Breast epithelium (tissue), 4 donors: ENCODE data around the gene HNRNPA2B1. TPM values are rescaled to one million over a fixed set of nuclear protein-coding genes. Genes with fewer than 3 reads are reported as not detected.
"Not testable (repeated sequence)": the region's sequence is repeated elsewhere in the genome, so short reads cannot be mapped to it uniquely, and the experiment has no call there.

Experiments used
- DNase-seq, 2 donors: peaks; one replicate each; pipeline ENCODE4 v3.0.0-alpha.2; 2019; ENCODE audit warnings: low spot score in 2 of 2
- H3K27ac ChIP-seq, 2 donors: fragments of 200-600 bp; sonication (generic) in 1 of 2; one replicate each; pipeline ENCODE4 v1.5.1; 2016 to 2019; ENCODE audit warnings: mild to moderate bottlenecking in 1 of 2
- H3K27me3 ChIP-seq, 2 donors: fragments of 200-600 bp; sonication (generic) in 1 of 2; one replicate each; pipeline versions ENCODE4 v1.5.1 to v1.6.0; 2017 to 2019; ENCODE audit warnings: control low read depth in 1 of 2, mild to moderate bottlenecking in 1 of 2
- H3K36me3 ChIP-seq: fragments of 200-600 bp; one replicate; pipeline ENCODE4 v1.5.1; 2019
- H3K4me1 ChIP-seq, 2 donors: fragments of 200-600 bp; sonication (generic); one replicate each; pipeline ENCODE4 v1.5.1; 2016 to 2019; ENCODE audit warnings: control low read depth in 1 of 2
- H3K4me3 ChIP-seq, 3 donors: fragments of 200-600 bp; sonication (generic); 1 replicate in 2 of 3; 2 replicates in 1 of 3; pipeline ENCODE4 v1.5.1; 2016 to 2019; ENCODE audit warnings: mild to moderate bottlenecking in 3 of 3, moderate library complexity in 2 of 3
- H3K9me3 ChIP-seq, 2 donors: fragments of 200-600 bp; sonication (generic) in 1 of 2; one replicate each; pipeline ENCODE4 v1.5.1; 2016 to 2019; ENCODE audit warnings: control low read depth in 1 of 2
- POLR2A ChIP-seq: fragments of 450-650 bp; IDR thresholded peaks from one replicate; pipeline ENCODE4 v1.6.1; 2016; ENCODE audit warnings: antibody characterized with exemption, mild to moderate bottlenecking, moderate library complexity
- POLR2AphosphoS5 ChIP-seq, 3 donors: sonication (generic); formaldehyde crosslinking; IDR thresholded peaks; one replicate each; pipeline ENCODE4 v1.6.1; 2017; ENCODE audit warnings: antibody characterized with exemption in 3 of 3
- intact Hi-C: fragments of 100-400 bp; cut with DNase I; formaldehyde crosslinking; loops from one replicate; pipeline ENCODE4 v1.15.1; 2023; ENCODE audit warnings: low total_unique reads
- total RNA-seq, 3 donors: library from RNA; depleted of rRNA; stranded (reverse); fragments of >200 nt; gene quantifications; one replicate each; pipeline ENCODE4 v1.1.0, GENCODE V29; 2016
- TF ChIP-seq, protein P1 (sequence below), 3 donors: fragments of 450-650 bp; IDR thresholded peaks; one replicate each; pipeline ENCODE4 v1.5.1; 2016 to 2017; ENCODE audit warnings: antibody characterized with exemption in 3 of 3, mild to moderate bottlenecking in 3 of 3, moderate library complexity in 3 of 3

HNRNPA2B1 gene
- total RNA-seq, 3 donors from 2014 or later: 168 to 324 (median 282) TPM

DNA sequence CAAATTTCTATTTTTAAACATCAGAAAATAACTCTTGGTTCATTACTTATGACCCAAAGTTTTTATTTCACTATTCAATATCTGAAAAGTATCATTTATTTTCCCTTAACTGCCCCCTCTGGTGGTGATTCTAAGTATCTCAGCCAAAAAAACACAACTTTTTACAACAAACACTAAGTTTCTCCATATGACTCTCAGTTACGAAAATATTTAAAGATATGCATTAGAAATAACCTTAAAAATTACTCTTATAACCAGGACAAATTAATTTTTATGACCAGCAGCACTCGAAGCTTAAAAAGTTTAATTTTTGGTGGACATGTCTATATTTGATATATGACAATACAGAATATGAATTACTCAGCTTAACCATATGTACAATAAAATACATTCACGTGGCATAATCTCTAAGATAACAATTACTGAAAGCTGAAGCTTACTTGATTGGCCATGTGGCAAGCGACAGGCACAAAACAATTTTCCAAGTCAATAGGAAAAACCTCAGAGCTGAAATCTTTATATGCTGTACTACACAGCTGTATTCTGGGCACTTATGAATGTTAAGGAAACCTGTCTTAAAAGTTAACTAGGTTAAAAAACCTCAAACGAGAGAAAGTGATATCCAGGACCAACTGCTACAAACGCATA, 2.3 kb downstream of the HNRNPA2B1 start:
- Histone ChIP-seq H3K27me3 (no peaks in the 10 kb centered on the region), H3K4me1 (peaks cover 2 to 29% of the 10 kb centered on the region in 2 donors), H3K9me3 (no peaks in the 10 kb centered on the region), H3K36me3 (no peaks in the 10 kb centered on the region), H3K27ac (peak overlapping the region; percentile 100), H3K4me3 (peak overlapping the region; percentile 97 to 100 (median 100))
- TF ChIP-seq, protein P1, sequence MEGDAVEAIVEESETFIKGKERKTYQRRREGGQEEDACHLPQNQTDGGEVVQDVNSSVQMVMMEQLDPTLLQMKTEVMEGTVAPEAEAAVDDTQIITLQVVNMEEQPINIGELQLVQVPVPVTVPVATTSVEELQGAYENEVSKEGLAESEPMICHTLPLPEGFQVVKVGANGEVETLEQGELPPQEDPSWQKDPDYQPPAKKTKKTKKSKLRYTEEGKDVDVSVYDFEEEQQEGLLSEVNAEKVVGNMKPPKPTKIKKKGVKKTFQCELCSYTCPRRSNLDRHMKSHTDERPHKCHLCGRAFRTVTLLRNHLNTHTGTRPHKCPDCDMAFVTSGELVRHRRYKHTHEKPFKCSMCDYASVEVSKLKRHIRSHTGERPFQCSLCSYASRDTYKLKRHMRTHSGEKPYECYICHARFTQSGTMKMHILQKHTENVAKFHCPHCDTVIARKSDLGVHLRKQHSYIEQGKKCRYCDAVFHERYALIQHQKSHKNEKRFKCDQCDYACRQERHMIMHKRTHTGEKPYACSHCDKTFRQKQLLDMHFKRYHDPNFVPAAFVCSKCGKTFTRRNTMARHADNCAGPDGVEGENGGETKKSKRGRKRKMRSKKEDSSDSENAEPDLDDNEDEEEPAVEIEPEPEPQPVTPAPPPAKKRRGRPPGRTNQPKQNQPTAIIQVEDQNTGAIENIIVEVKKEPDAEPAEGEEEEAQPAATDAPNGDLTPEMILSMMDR (IDR thresholded peaks at IDR 0.05): peak; percentile 77 to 88 (median 83)
- no peak for TF ChIP-seq POLR2A
- no peak for TF ChIP-seq POLR2AphosphoS5 (IDR thresholded peaks at IDR 0.05)
- DNase-seq: no peak
- intact Hi-C loops: no loop called here

DNA sequence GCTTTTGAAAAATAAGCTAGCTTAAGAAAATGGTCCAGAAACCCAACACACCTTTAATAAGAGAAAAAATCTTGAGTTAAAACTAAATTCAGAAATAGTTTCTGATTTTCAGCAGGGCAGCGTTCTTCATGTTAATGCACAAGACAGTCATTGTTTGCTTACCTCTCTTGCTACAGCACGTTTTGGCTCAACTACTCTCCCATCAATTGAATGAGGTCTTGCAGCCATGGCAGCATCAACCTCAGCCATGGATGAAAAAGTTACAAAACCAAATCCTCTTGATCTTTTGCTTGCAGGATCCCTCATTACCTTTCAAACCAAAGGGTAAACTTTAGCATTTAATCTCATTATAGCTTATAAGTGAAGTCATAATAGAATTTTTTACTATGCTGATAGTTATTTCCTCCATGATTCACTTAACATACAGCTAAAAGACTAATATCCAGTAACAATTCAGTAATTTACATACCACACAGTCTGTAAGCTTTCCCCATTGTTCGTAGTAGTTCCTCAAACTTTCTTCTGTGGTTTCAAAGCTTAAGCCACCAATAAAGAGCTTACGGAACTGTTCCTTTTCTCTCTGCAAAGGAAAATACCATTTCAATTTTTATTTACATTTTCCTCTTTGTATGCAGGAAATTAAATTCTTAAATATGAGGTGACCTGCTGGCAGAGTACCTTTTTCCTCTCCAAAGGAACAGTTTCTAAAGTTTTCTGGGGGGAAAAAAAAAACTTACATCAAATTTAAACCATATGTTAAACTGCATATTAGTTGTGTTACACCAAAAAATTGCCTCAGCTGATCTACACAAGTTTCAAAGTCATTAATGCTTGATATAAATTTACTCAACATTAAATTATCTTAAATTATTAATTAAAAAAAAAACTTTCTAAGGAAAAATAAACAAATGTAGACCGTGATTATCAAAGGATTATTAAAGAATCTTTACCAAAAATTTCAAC, 3.1 kb downstream of the HNRNPA2B1 start:
- no peaks in the 10 kb centered on the region for H3K9me3 ChIP-seq
- no peak for TF ChIP-seq POLR2AphosphoS5 (IDR thresholded peaks at IDR 0.05)
- TF ChIP-seq POLR2A: no peak
- TF ChIP-seq, protein P1 (IDR thresholded peaks at IDR 0.05): no peak
- peaks cover 2 to 34% of the 10 kb centered on the region in 2 donors for H3K4me1 ChIP-seq
- intact Hi-C loops: no loop called here
- H3K27ac ChIP-seq: peak overlapping the region; percentile 40 to 100
- no peaks in the 10 kb centered on the region for H3K36me3 ChIP-seq
- H3K27me3 ChIP-seq: no peaks in the 10 kb centered on the region
- H3K4me3 ChIP-seq: peak overlapping the region; percentile 97 to 100 (median 100)
- no peak for DNase-seq

DNA sequence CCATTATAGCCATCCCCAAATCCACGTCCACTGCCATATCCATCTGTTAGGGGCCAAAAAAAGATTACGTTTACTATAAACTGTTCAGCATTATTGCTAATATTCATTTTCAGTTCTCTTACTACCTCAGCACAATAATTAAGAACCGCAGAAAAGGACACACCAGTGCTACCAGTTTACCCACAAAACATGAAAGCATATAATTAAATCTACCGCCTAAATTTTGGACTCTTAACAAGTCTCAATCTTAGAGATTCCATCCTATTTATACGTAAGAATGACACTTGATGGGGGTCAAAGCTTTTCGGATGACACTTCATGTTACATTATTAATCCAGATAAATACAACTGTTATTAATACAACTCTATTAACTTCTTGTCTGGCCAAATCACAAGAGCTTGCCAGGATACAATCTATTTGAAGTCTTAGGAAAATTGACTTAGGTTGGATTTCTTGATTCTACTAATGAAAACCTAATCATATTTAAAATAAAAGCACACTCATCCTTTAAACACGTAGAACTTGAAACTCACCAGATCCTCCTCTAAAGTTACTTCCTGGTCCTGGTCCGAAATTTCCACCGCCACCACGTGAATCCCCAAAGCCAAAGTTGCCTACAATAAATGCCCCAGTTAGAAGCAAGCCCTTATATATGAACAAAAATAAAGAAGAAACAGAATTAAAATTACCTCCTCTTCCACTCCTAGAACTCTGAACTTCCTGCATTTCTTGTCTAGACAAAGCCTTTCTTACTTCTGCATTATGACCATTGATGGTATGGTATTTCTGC, 4.5 kb downstream of the HNRNPA2B1 start:
- H3K4me1 ChIP-seq: peaks cover 2 to 35% of the 10 kb centered on the region in 2 donors
- no peak for DNase-seq
- intact Hi-C loops: no loop called here
- peak overlapping the region in 1 of 3 donors; percentile 100 for H3K4me3 ChIP-seq
- no peaks in the 10 kb centered on the region for H3K27me3 ChIP-seq
- H3K27ac ChIP-seq: peak overlapping the region; percentile 40 to 48
- no peaks in the 10 kb centered on the region for H3K9me3 ChIP-seq
- no peaks in the 10 kb centered on the region for H3K36me3 ChIP-seq
- TF ChIP-seq POLR2AphosphoS5 (IDR thresholded peaks at IDR 0.05): no peak
- no peak for TF ChIP-seq POLR2A
- TF ChIP-seq, protein P1 (IDR thresholded peaks at IDR 0.05): no peak

DNA sequence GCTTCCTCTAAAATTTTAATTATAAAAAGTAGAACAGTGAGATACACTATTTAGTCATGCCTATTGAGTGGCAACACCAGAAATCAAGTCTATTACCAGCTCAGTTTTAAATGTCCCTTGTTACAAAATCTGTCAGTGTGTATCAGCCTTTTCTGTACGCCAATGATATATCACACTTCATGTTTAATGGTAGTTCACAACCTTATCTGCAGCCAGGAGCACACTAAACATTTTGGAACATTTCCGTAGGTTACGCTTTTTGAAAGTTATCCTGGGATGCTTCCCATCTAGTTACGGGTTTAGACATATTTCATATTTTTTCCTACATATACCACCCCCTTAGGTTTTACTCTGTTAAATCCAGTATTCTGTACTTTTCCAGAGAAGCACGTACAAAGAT, 5.4 kb downstream of the HNRNPA2B1 start:
- no peak for DNase-seq
- no peaks in the 10 kb centered on the region for H3K27me3 ChIP-seq
- no peak overlapping the region for H3K27ac ChIP-seq
- intact Hi-C loops: no loop called here
- TF ChIP-seq, protein P1 (IDR thresholded peaks at IDR 0.05): no peak
- TF ChIP-seq POLR2AphosphoS5 (IDR thresholded peaks at IDR 0.05): no peak
- no peak for TF ChIP-seq POLR2A
- H3K4me3 ChIP-seq: no peak overlapping the region
- H3K36me3 ChIP-seq: no peaks in the 10 kb centered on the region
- H3K4me1 ChIP-seq: peaks cover 2 to 35% of the 10 kb centered on the region in 2 donors
- no peaks in the 10 kb centered on the region for H3K9me3 ChIP-seq

DNA sequence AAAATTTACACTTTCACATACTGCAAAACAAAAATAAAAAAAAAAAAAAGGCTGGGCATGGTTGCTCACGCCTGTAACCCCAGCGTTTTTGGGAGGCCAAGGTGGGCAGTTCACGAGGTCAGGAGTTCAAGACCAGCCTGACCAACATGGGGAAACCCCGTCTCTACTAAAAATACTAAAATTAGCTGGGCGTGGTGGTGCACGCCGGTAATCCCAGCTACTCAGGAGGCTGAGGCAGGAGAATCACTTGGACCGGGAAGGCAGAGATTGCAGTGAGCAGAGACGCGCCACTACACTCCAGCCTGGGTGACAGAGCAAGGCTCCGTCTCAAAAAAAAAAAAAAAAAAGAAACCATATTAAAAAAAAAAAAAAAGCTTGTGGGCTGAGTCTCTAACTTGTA, 5.8 kb downstream of the HNRNPA2B1 start:
- DNase-seq, H3K36me3 ChIP-seq, H3K9me3 ChIP-seq, H3K27ac ChIP-seq, H3K4me3 ChIP-seq, H3K27me3 ChIP-seq, intact Hi-C loops: not testable (repeated sequence)
- peaks cover 2 to 35% of the 10 kb centered on the region in 2 donors for H3K4me1 ChIP-seq
